Measurements from ENCODE around the gene PEX6. TPM values are rescaled to one million over a fixed set of nuclear protein-coding genes. Genes with fewer than 3 reads are reported as not detected.

PEX6 gene
- total and polyA plus RNA-seq, 2 of the 13 experiments (the other 11 are each of a cell fraction or from before 2014, with no cell fraction given), result 5.1 to 6.7 TPM

DNA sequence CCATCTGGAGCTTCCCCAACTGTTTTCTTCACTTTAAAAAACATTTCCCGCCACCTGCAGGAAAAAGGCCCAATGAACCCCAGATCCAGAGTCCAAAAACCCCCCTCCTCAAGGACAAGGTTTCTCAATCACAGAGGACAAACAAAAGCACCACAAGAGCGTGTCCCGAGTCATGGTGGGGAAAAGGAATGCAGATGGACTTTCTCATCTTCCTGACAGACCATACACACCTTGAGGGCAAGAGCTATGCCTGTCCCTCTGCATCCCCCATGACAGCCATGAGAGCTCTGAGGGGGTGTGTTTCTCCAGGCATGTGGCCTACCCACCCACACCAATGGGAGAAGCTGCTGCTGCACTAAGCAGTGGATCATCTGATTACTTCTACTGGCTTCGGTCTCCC lies 9.0 kb downstream of the PEX6 start:
- CTCF ChIA-PET (ENCODE audit: low intra/inter-chr PET ratio, low total read pairs), result no interaction called here
- peaks cover 47% of the 10 kb centered on the region for H3K4me1 ChIP-seq (ENCODE audit: insufficient read depth, low read length)
- H3K36me3 ChIP-seq (replicated peaks in 1 of 2; ENCODE audit: control insufficient read depth in 1 of 2, insufficient read depth in 2 of 2, low read length in 2 of 2), result no peaks in the 10 kb centered on the region
- 29% methylated on average over 4 of the region's 4 CpGs for WGBS (ENCODE audit: low lambda C conversion rate)
- no peaks in the 10 kb centered on the region for H3K27me3 ChIP-seq (ENCODE audit: control insufficient read depth in 1 of 2, insufficient read depth in 2 of 2, low read length in 2 of 2)
- H3K9ac ChIP-seq (ENCODE audit: insufficient read depth, low read depth, low read length), result 0 out of 2 replicates have a peak overlapping the region, but pooled peaks have one; percentile 13
- BruUV-seq (replicated peaks), result no TSS peak
- no peak overlapping the region for H2AFZ ChIP-seq (ENCODE audit: low read length)
- H3K79me2 ChIP-seq (ENCODE audit: insufficient read depth, low read length), result no peaks in the 10 kb centered on the region
- in situ Hi-C loops (cut with HindIII; ENCODE audit: extremely low pct_ligation_motif_present, low pct_unique_long_range_greater_than_20kb) (no loop called here), intact Hi-C loops (cut with micrococcal nuclease; ENCODE audit: unreplicated experiment) (loop anchor here (2.0 kb wide), 1 partner anchor 41 kb away; the partner anchor contains the start of gene CNPY3)
- DNase-seq (ENCODE audit: low spot score), result peak; percentile 70
- no peaks in the 10 kb centered on the region for H3K9me3 ChIP-seq (ENCODE audit: low read length)
- no peaks in the 10 kb centered on the region for H4K20me1 ChIP-seq (ENCODE audit: insufficient read depth, low read length)
- POLR2A ChIA-PET, result interaction anchor here (0.9 to 3.4 kb wide), 12 partner anchors 9 to 84 kb away, joined by 3 to 38 read pairs (median 6); partner anchors contain the start of genes CNPY3, CUL7, GNMT and KLHDC3
- peak overlapping the region; percentile 53 for H3K27ac ChIP-seq (ENCODE audit: extremely low read length, insufficient read depth, low read length)
- ATAC-seq, result peak; percentile 43
- H3K4me2 ChIP-seq (ENCODE audit: low read depth, low read length), result peak overlapping the region; percentile 26; the same call in 1 of the 2 replicates
- peak; percentile 89 for FAIRE-seq
- H3K4me3 ChIP-seq (replicated peaks in 1 of 3; ENCODE audit: insufficient read depth in 1 of 3, low read depth in 2 of 3, low read length in 3 of 3), result no peak overlapping the region
- TF ChIP-seq, protein P1, sequence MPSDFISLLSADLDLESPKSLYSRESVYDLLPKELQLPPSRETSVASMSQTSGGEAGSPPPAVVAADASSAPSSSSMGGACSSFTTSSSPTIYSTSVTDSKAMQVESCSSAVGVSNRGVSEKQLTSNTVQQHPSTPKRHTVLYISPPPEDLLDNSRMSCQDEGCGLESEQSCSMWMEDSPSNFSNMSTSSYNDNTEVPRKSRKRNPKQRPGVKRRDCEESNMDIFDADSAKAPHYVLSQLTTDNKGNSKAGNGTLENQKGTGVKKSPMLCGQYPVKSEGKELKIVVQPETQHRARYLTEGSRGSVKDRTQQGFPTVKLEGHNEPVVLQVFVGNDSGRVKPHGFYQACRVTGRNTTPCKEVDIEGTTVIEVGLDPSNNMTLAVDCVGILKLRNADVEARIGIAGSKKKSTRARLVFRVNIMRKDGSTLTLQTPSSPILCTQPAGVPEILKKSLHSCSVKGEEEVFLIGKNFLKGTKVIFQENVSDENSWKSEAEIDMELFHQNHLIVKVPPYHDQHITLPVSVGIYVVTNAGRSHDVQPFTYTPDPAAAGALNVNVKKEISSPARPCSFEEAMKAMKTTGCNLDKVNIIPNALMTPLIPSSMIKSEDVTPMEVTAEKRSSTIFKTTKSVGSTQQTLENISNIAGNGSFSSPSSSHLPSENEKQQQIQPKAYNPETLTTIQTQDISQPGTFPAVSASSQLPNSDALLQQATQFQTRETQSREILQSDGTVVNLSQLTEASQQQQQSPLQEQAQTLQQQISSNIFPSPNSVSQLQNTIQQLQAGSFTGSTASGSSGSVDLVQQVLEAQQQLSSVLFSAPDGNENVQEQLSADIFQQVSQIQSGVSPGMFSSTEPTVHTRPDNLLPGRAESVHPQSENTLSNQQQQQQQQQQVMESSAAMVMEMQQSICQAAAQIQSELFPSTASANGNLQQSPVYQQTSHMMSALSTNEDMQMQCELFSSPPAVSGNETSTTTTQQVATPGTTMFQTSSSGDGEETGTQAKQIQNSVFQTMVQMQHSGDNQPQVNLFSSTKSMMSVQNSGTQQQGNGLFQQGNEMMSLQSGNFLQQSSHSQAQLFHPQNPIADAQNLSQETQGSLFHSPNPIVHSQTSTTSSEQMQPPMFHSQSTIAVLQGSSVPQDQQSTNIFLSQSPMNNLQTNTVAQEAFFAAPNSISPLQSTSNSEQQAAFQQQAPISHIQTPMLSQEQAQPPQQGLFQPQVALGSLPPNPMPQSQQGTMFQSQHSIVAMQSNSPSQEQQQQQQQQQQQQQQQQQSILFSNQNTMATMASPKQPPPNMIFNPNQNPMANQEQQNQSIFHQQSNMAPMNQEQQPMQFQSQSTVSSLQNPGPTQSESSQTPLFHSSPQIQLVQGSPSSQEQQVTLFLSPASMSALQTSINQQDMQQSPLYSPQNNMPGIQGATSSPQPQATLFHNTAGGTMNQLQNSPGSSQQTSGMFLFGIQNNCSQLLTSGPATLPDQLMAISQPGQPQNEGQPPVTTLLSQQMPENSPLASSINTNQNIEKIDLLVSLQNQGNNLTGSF (CRISPR knock-in tag; IDR thresholded peaks at IDR 0.05), result no peak
- TF ChIP-seq, protein P2, sequence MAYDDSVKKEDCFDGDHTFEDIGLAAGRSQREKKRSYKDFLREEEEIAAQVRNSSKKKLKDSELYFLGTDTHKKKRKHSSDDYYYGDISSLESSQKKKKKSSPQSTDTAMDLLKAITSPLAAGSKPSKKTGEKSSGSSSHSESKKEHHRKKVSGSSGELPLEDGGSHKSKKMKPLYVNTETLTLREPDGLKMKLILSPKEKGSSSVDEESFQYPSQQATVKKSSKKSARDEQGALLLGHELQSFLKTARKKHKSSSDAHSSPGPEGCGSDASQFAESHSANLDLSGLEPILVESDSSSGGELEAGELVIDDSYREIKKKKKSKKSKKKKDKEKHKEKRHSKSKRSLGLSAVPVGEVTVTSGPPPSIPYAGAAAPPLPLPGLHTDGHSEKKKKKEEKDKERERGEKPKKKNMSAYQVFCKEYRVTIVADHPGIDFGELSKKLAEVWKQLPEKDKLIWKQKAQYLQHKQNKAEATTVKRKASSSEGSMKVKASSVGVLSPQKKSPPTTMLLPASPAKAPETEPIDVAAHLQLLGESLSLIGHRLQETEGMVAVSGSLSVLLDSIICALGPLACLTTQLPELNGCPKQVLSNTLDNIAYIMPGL (CRISPR knock-in tag; IDR thresholded peaks at IDR 0.05; ENCODE audit: borderline replicate concordance in 1 of 2, low read depth in 1 of 2), result no peak
- TF ChIP-seq, protein P3, sequence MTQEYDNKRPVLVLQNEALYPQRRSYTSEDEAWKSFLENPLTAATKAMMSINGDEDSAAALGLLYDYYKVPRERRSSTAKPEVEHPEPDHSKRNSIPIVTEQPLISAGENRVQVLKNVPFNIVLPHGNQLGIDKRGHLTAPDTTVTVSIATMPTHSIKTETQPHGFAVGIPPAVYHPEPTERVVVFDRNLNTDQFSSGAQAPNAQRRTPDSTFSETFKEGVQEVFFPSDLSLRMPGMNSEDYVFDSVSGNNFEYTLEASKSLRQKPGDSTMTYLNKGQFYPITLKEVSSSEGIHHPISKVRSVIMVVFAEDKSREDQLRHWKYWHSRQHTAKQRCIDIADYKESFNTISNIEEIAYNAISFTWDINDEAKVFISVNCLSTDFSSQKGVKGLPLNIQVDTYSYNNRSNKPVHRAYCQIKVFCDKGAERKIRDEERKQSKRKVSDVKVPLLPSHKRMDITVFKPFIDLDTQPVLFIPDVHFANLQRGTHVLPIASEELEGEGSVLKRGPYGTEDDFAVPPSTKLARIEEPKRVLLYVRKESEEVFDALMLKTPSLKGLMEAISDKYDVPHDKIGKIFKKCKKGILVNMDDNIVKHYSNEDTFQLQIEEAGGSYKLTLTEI (CRISPR knock-in tag; conservative IDR thresholded peaks at IDR 0.05), result no peak
- TF ChIP-seq, protein P4, sequence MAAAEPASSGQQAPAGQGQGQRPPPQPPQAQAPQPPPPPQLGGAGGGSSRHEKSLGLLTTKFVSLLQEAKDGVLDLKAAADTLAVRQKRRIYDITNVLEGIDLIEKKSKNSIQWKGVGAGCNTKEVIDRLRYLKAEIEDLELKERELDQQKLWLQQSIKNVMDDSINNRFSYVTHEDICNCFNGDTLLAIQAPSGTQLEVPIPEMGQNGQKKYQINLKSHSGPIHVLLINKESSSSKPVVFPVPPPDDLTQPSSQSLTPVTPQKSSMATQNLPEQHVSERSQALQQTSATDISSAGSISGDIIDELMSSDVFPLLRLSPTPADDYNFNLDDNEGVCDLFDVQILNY (CRISPR knock-in tag; conservative IDR thresholded peaks at IDR 0.05), result no peak
- TF ChIP-seq MTA1 (CRISPR knock-in tag; IDR thresholded peaks at IDR 0.05; ENCODE audit: borderline replicate concordance), result no peak; the same call in 1 of the 2 replicates
- TF ChIP-seq FOXA1 (IDR thresholded peaks at IDR 0.05), result no peak
- no peak for TF ChIP-seq FOXA1 (CRISPR knock-in tag; IDR thresholded peaks at IDR 0.05)
- no peak for TF ChIP-seq ZNF124 (CRISPR knock-in tag; IDR thresholded peaks at IDR 0.05)
- TF ChIP-seq PHF21A (CRISPR knock-in tag; IDR thresholded peaks at IDR 0.05), result no peak
- TF ChIP-seq ZNF138 (CRISPR knock-in tag; IDR thresholded peaks at IDR 0.05; ENCODE audit: low read depth), result no peak
- no peak for TF ChIP-seq GATA4 (IDR thresholded peaks at IDR 0.05; ENCODE audit: borderline replicate concordance, low read depth)
- 0 out of 2 replicates have a peak, but pooled peaks have one; percentile 18 for TF ChIP-seq ZNF430 (CRISPR knock-in tag; IDR thresholded peaks at IDR 0.05)
- TF ChIP-seq ZNF337 (CRISPR knock-in tag; IDR thresholded peaks at IDR 0.05; ENCODE audit: borderline replicate concordance, low read depth), result no peak

Measured in HepG2 (cell line).